PC-3 (cell line): ENCODE measurements around the gene HYAL1. TPM values are rescaled to one million over a fixed set of nuclear protein-coding genes. Genes with fewer than 3 reads are reported as not detected.
A peak's percentile ranks its signal among the peaks of the same experiment; 100 is the strongest.

ENCODE experiments used
- ATAC-seq: fragments of 200-7000 bp; cut with Tn5 transposase; 2 replicates; pipeline ENCODE4 v1.9.1; 2020; ENCODE audit warnings: mild to moderate bottlenecking, moderate library complexity
- BruUV-seq: library from RNA; stranded (reverse); fragments of 400-500 nt; replicated peaks from 2 replicates; lab custom pipeline; 2021; lab: Mats Ljungman, UMichigan
- CTCF ChIA-PET: fragments of 300-600 bp; sonication (Branson Sonifier 250); formaldehyde crosslinking; loops from one replicate; lab custom pipeline; 2022; ENCODE audit warnings: antibody characterized with exemption; lab: Charles Lee
- POLR2A ChIA-PET: fragments of 300-600 bp; sonication (Branson Sonifier 250); formaldehyde crosslinking; loops from one replicate; lab custom pipeline; 2022; ENCODE audit warnings: antibody characterized with exemption; ENCODE audit not compliant: unreplicated experiment; lab: Charles Lee
- DNase-seq: peaks from one replicate; pipeline ENCODE4 v3.0.0-alpha.2; 2015
- H2AFZ ChIP-seq: fragments of 300-600 bp; sonication (generic); 2 replicates; pipeline ENCODE4 v1.6.0; 2016; ENCODE audit warnings: antibody characterized with exemption, low read length
- H3F3A ChIP-seq: fragments of 300-600 bp; sonication (generic); one replicate; pipeline ENCODE4 v1.6.0; 2017; ENCODE audit warnings: antibody characterized with exemption, low read length, control low read depth, mild to moderate bottlenecking; ENCODE audit not compliant: unreplicated experiment
- H3K27ac ChIP-seq: fragments of 300-600 bp; sonication (generic); 2 replicates; pipeline ENCODE4 v1.5.1; 2016; ENCODE audit warnings: mild to moderate bottlenecking, low read length
- H3K27me3 ChIP-seq: fragments of 300-600 bp; sonication (generic); 2 replicates; pipeline ENCODE4 v1.6.1; 2016; ENCODE audit warnings: low read length, mixed read lengths
- H3K36me3 ChIP-seq: fragments of 300-600 bp; sonication (generic); 2 replicates; pipeline ENCODE4 v1.6.1; 2016; ENCODE audit warnings: low read depth, mixed run types, low read length, mixed read lengths
- H3K4me1 ChIP-seq: fragments of 300-600 bp; sonication (generic); 2 replicates; pipeline ENCODE4 v1.5.1; 2016; ENCODE audit warnings: low read length; ENCODE audit not compliant: insufficient read depth
- H3K4me2 ChIP-seq: fragments of 300-600 bp; sonication (generic); 2 replicates; pipeline ENCODE4 v1.6.0; 2016; ENCODE audit warnings: low read length
- H3K4me3 ChIP-seq: fragments of 300-600 bp; sonication (generic); 2 replicates; pipeline ENCODE4 v1.5.1; 2016; ENCODE audit warnings: mild to moderate bottlenecking, low read length, mixed read lengths
- H3K79me2 ChIP-seq: fragments of 300-600 bp; sonication (generic); 2 replicates; pipeline ENCODE4 v1.6.1; 2017; ENCODE audit warnings: low read length, mixed read lengths
- H3K9ac ChIP-seq: fragments of 300-600 bp; sonication (generic); 2 replicates; pipeline ENCODE4 v1.6.0; 2016; ENCODE audit warnings: mild to moderate bottlenecking, low read length
- H3K9me2 ChIP-seq: fragments of 300-600 bp; sonication (generic); replicated peaks from 2 replicates; pipeline ENCODE4 v1.6.1; 2016; ENCODE audit warnings: mixed run types, low read length, mixed read lengths
- H3K9me3 ChIP-seq: fragments of 300-600 bp; sonication (generic); 2 replicates; pipeline ENCODE4 v1.6.1; 2016; ENCODE audit warnings: low read length, mixed read lengths
- H4K20me1 ChIP-seq: fragments of 300-600 bp; sonication (generic); 2 replicates; pipeline ENCODE4 v1.6.1; 2016; ENCODE audit warnings: low read length, mixed read lengths
- CTCF ChIP-seq: fragments of 300-600 bp; sonication (generic); conservative IDR thresholded peaks from 2 replicates; pipeline ENCODE4 v1.5.1; 2017; ENCODE audit warnings: antibody characterized with exemption, low read depth, mild to moderate bottlenecking, low read length
- EZH2 ChIP-seq: fragments of 300-600 bp; sonication (generic); IDR thresholded peaks from one replicate; pipeline ENCODE4 v1.6.1; 2017; ENCODE audit warnings: antibody characterized with exemption, mild to moderate bottlenecking, low read length; ENCODE audit not compliant: unreplicated experiment
- EZH2phosphoT487 ChIP-seq: fragments of 300-600 bp; sonication (generic); IDR thresholded peaks from 2 replicates; pipeline ENCODE4 v1.6.1; 2018; ENCODE audit warnings: mild to moderate bottlenecking, antibody characterized with exemption, low read length, borderline replicate concordance
- intact Hi-C: fragments of 100-400 bp; cut with micrococcal nuclease; formaldehyde crosslinking; loops from 2 replicates; pipeline ENCODE4 v1.9.0; 2023
- total RNA-seq: library from RNA; depleted of rRNA; stranded (reverse); fragments of >200 nt; gene quantifications from 2 replicates; pipeline ENCODE4 v1.2.3, GENCODE V29; 2014

HYAL1 gene
- total RNA-seq, 1 experiment from 2014 or later = 1.3 TPM

GRCh38 chr3:50270422-50271224 lies 32.8 kb downstream of the HYAL1 start:
- DNase-seq (no peak), ATAC-seq (no peak)
- no peak overlapping the region for H2AFZ ChIP-seq
- no peaks in the 10 kb centered on the region for H3K9me3 ChIP-seq
- H3K4me3 ChIP-seq = peak overlapping the region; percentile 55; the same call in 1 of the 2 replicates
- peak overlapping the region; percentile 75 for H3K27ac ChIP-seq
- no peaks in the 10 kb centered on the region for H3K9me2 ChIP-seq
- H3K36me3 ChIP-seq = no peaks in the 10 kb centered on the region
- TF ChIP-seq EZH2 (no peak), EZH2phosphoT487 (no peak), CTCF (no peak)
- POLR2A ChIA-PET = no interaction called here
- BruUV-seq = no TSS peak
- no peaks in the 10 kb centered on the region for H3F3A ChIP-seq
- H3K4me2 ChIP-seq = peak overlapping the region; percentile 83
- CTCF ChIA-PET = interaction anchor here (0.6 kb wide), 1 partner anchor 66 kb away, joined by 3 read pairs; no protein-coding TSS in a partner anchor
- intact Hi-C loops = no loop called here
- H3K9ac ChIP-seq = peak overlapping the region; percentile 60
- H3K4me1 ChIP-seq = peaks cover 47% of the 10 kb centered on the region
- H3K79me2 ChIP-seq = 0 out of 2 replicates have a peak, but pooled peaks cover 3% of the 10 kb centered on the region
- no peaks in the 10 kb centered on the region for H3K27me3 ChIP-seq
- H4K20me1 ChIP-seq = no peaks in the 10 kb centered on the region

- Histone ChIP-seq H3K9ac (peak overlapping the region; percentile 60), H3K9me3 (no peaks in the 10 kb centered on the region), H3K4me3 (peak overlapping the region; percentile 55), H3K9me2 (no peaks in the 10 kb centered on the region), H3K4me2 (peak overlapping the region; percentile 83), H2AFZ (no peak overlapping the region), H3K27me3 (no peaks in the 10 kb centered on the region), H3K79me2 (0 out of 2 replicates have a peak, but pooled peaks cover 3% of the 10 kb centered on the region), H4K20me1 (no peaks in the 10 kb centered on the region), H3K27ac (peak overlapping the region; percentile 75), H3F3A (no peaks in the 10 kb centered on the region), H3K36me3 (no peaks in the 10 kb centered on the region), H3K4me1 (peaks cover 53% of the 10 kb centered on the region)
- ATAC-seq (peak; percentile 42), DNase-seq (peak; percentile 79)
- BruUV-seq = no TSS peak
- ChIA-PET POLR2A (no interaction called here), CTCF (interaction anchor here (0.6 kb wide), 1 partner anchor 34 kb away, joined by 3 read pairs; the partner anchor contains the start of gene GNAI2)
- intact Hi-C loops = no loop called here
- TF ChIP-seq EZH2 (no peak), CTCF (no peak), EZH2phosphoT487 (no peak)
Measured at GRCh38 chr3:50269977-50270413, 33.4 kb downstream of the HYAL1 start.
